Endometrial microvascular endothelial cells (primary cell): ENCODE results near the gene TJP3. TPM values are rescaled to one million over a fixed set of nuclear protein-coding genes. Genes with fewer than 3 reads are reported as not detected.
"Not testable (repeated sequence)": the region's sequence is repeated elsewhere in the genome, so short reads cannot be mapped to it uniquely, and the experiment has no call there.

ENCODE experiments used
- in situ Hi-C: cut with HindIII; loops from 2 replicates; pipeline ENCODE4 v1.10.0; 2017; ENCODE audit warnings: low sequenced_read_pairs, low pct_unique_long_range_greater_than_20kb; ENCODE audit errors: inconsistent ontology term
- total RNA-seq: library from RNA; depleted of rRNA; stranded (reverse); fragments of >200 nt; gene quantifications from one replicate; pipeline ENCODE4 v1.2.3, GENCODE V29; 2015; ENCODE audit errors: inconsistent ontology term

Gene TJP3, protein sequence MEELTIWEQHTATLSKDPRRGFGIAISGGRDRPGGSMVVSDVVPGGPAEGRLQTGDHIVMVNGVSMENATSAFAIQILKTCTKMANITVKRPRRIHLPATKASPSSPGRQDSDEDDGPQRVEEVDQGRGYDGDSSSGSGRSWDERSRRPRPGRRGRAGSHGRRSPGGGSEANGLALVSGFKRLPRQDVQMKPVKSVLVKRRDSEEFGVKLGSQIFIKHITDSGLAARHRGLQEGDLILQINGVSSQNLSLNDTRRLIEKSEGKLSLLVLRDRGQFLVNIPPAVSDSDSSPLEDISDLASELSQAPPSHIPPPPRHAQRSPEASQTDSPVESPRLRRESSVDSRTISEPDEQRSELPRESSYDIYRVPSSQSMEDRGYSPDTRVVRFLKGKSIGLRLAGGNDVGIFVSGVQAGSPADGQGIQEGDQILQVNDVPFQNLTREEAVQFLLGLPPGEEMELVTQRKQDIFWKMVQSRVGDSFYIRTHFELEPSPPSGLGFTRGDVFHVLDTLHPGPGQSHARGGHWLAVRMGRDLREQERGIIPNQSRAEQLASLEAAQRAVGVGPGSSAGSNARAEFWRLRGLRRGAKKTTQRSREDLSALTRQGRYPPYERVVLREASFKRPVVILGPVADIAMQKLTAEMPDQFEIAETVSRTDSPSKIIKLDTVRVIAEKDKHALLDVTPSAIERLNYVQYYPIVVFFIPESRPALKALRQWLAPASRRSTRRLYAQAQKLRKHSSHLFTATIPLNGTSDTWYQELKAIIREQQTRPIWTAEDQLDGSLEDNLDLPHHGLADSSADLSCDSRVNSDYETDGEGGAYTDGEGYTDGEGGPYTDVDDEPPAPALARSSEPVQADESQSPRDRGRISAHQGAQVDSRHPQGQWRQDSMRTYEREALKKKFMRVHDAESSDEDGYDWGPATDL
- not detected for total RNA-seq

DNA sequence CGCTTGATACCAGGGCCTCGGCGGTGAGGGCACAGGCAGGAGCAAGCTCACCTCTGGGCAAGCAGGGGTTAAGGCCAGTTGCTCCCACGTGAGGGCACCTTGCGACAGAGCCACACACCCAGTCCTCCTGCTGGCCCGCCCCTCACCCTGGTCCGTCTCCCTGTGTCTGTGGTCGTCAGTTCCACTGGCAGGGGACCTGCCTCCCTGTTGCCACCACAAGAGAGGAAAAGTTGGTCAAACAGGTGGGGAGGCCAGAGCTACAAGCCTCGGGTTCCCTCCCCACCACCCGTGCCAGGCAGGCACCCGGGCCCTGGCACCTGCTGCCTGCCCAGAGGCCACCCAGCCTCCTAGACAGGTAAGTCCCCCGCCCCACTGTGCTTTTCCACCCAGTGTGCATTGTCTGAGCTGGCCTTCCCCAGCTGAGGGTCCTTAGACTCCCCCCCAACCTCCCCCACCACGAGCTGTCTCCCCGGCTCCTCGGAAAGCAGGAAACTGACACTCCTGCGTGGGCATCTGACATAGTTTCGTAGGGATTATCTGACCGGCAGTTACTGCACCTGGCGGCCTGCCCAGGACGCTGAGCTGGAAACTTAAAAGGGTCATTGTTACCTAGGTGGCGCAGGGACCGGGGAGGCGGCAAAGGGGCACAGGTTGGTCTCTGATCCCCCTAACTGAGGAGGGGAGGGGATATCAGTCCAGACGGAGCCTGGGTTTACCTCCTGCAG is at the start of gene TJP3:
TSS of gene TJP3 (plus strand) at position 178 of the 725 bp plus-strand sequence. CDS start 20,049 bp downstream, outside the sequence.
- in situ Hi-C loops = no loop called here

DNA sequence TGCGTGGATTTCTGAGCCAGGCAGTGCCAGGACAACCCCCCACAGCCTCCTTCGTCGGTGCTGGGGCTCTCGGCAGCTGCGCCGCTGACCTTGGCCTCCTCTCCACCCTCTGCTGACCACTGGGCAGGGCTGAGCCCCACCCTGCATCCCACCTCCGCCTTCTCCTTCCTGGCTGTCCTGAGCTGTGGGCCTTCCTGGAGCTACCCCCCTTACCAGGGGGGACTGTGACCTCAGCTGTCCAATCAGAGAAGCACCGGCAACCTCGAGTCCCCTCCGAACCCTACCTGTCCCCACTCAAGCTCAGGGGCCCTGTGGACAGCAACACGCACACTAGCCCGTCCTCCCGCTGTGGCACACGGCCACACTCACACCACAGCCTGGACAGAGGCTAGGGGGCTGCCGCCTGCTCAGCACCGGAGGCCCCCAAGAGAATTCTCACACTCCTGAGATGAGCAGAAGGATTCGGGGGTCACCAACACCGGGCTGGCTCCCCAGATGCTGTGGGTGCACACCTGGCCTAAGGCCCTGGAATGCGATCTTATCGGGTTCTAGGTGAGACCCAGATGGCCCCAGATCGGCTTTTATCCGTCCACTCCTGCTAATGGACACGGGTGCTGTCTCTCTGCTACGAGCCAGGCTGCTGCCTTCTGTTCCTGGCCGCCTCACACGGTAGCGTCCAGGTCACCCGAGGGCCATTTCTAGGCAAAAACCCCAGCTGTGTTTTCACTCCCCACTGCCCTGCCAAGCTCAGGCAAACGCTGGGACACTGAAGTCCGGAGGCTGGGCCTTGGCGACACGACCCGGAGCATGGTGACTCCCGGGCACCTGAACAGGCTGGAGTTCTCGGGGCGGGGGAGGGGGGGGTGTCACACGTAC is 49.1 kb upstream of the TJP3 start:
- in situ Hi-C loops = no loop called here

DNA sequence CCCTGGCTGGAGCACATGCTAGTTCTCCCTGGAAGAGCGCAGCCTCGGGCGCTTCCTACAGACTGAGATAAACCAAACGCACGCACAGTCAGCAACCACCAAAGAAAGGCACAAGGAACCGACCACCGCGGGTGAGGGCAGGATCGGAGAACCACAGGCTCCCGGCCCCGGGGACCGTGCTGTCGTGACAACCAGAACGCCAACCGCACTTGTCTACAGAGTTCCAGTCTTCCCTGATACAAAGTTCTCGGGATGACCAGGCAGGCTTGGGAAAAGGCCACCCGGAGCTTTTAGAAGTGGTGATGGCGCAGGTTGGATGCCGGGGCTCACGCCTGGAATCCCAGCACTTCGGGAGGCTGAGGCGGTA is 48.5 kb upstream of the TJP3 start:
- in situ Hi-C loops = no loop called here

DNA sequence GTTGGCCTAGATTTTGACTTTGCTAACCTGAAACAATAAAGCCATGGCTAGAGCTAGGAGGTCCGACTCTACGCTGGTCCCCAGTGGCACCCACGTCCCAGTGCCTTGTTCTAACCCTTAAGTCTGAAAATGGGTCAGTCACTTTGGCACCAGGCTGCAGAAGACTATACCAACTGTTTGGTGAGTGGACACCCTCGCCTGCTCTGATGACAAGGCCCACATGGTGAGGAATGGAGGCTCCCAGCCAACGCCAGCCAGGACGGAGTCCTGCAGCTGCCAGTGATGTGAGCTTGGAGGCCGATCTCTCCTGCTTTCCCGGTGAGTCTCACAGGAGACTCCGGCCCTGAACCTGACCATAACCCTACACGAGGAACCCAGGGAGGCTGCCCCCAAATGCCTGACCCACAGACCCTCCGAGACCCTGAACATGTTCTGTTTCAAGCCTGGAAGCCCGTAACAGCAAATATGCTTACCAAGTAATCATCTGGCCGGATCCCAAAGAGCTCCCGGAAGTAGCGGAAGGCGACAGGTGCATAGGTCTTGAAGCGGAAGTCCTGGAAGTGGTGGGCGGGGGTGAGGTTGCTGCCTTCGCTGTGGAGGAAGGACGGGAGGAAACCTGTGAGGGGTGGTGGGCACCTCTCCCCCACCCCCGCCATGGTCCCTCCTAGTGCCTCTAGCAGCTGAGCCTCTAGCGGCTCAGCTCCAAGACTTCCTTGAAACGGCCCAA is 47.5 kb upstream of the TJP3 start:
- in situ Hi-C loops = no loop called here

DNA sequence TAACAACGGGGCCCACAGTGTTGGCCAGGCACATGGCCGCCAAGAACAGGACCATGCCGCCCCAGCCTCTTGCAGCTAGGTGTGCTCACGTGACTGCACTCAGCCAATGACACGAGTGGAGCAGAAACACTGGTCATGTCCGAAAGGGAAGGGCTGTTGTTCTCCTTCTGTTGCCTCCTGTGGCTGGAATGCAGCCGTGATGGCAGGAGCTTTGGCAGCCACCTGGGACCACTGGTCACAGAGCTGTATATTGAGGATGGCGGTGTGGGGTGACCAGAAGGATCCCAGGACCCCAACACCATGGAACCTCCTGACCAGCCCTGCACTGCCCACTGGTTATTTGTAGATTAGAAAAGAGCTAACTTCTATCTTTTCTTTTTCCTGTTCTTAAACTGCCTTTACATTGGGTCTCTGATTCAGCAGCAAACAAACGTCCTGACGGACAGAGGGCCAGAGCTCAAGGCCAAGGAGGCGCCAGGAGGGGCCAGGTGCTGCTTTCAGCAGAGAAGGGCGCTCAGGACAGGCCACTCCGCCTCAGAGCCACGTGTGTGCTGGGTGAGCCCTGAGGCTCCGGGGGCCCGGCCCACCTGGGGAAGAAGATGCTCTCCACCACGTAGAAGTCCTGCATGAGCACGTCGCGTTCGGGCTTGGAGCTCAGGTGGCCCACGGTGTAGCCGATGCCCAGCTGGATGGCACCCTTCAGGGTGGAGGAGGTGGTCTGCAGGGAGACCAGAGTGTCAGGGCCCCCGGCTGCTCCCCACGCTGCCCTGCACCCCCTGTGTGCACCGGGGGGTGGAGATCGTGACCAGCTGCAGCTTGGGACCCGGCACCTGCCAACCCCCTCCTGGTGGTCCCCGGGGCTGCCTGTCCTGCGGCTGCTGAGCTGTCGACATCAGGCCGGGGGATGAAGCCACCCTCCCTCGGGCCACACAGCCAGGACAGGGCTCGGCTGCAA is 46.6 kb upstream of the TJP3 start:
- in situ Hi-C loops = no loop called here

DNA sequence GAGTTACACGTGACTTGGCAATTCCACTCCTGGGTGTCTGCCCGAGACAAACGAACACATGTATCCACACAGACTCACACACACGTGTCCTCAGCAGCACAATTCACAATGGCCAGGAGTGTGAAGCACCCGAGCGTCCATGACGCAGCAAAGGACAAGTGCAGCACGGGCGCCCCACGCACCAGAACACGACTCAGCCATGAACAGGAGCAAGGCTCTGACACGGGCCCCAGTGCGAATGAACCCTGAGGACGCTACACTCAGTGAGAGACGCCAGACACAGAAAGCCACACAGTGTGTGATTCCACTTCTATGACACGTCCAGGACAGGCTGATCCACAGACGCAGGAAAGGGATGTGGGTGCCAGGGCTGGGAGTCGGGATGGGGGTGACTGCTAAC is 44.3 kb upstream of the TJP3 start:
- in situ Hi-C loops = no loop called here

DNA sequence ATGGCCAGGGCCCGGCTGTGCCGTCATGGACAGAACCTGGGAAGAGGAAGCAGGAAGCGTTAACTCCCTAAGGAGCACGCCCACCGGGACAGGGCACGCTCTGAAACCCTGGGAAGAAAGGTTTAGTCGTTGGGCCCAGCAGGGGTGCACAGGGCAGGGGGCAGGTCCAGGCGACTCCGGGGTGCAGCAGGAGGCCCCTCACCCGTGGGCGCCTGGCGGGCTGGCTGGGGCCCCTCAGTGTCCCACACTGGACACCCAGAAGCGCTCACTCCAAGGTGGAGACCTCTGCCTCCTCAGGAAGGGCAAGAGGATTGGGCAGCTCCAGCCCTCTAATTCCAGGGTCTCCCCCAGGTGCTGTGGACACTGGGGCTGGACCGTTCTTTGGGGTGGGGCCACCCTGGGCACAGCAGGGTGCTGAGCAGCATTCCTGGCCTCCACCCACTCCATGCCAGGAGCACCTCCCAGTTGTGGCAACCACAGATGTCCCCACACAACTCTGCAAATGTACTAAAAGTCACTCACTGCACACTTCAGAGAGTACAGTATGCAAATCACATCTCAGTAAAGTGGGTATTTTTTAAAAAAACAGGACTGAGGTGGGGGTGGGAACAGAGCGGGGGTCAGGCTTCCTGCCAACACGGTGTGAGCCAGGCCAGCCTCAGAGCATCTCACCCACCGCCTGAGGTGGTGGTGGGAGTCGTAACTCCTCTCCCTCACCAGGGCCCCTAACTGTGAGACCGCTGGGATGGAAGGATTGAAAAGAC is 43.1 kb upstream of the TJP3 start:
- in situ Hi-C loops = no loop called here

DNA sequence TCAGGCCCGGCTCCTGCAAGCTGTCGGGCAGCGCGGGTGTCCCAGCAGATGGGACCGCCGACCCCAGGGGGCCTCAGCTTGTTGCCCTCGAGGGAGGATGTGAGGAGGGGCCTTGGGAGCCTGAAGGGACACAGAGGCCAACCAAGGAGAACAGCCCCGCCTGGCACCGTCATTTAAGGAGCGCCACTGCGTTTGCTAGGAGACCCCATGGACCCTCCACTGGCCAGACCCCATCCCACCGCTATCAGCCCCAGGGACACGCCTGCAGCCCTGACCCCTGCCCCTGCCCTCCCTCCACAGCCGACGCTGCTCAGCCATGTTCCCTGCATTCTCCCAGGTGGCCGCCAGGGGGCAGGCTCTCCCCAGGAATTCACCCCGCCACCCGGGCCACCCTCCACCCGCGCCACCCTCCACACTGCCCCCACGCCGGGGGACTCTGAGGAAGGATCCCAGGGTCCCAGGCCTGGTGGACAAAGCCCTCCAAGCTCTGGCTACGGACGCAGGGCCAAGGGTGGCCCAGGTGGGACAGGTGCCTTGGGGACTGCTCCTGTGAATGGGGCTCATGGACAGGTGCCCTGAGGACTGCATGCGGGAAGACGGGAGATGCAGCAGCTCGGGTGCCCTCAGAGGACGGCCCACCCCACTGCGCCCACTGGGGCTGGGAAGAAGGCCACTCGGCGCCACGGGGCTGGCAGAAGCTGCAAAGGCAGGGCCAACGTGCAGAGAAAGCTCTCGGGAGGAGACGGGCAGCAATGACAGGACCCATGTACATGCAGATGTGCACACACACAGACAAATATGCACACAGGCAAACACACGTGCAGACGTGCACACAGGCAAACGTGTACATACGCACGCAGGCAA is 42.3 kb upstream of the TJP3 start:
- in situ Hi-C loops = no loop called here

DNA sequence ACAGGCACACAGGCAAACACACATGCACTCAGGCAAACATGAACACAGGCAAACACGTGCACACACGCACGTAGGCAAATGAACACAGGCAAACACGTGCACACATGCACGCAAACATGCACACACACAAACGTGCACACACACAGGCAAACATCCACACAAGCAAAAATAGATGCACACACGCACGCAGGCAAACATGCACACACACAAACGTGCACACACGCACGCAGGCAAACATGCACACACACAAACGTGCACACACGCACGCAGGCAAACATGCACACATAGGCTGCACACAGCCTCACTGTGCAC is 41.7 kb upstream of the TJP3 start:
- in situ Hi-C loops = not testable (repeated sequence)

DNA sequence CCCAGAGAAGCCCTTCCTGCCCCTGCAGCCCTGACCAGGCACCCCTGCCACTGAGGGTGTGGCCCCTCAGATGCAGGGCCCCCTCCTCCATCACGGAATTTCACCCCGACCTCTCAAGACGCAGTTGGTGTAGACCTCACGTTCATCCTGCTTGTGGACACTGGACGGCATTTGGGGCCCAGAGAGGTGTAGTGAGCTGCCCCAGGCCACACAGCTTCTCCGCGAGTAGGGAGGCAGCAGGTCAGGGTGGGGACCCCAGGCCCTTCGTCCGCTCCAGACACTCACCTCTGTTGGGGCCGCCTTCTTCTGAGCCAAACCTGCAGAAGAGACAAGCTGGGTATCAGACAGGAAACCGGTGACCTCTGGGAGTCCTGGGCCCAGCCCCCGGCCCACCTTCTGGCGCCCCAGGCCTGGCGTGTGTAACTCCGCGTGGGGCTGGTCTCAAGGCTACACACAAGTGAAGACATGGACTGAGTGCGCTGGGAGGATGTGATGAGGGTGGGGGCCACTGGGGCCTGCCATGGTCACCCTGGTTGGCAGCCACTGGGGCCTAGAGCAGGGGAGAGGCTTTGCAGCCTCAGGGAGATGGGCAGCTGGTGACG is 41.0 kb upstream of the TJP3 start:
- in situ Hi-C loops = no loop called here

DNA sequence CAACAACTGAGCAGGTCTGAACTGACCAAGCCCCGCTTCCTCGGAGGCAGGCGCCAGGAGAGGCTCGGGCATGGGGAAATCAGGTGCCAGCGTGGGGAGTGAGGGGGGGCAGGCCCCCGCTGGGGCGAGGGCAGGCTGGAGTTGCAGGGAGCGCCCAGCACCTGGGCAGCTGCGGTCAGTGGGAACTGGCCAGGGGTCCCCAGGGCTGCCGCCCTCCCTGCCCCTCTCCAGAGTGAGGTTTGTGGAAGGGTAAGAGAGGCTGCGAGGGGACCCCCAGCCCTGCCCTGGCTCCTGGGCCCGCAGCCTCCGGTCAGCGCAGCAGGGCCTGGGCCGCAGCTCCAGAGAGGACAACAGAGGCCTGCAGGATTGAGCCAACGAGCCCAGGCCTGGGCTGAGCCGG is 40.4 kb upstream of the TJP3 start:
- in situ Hi-C loops = no loop called here

DNA sequence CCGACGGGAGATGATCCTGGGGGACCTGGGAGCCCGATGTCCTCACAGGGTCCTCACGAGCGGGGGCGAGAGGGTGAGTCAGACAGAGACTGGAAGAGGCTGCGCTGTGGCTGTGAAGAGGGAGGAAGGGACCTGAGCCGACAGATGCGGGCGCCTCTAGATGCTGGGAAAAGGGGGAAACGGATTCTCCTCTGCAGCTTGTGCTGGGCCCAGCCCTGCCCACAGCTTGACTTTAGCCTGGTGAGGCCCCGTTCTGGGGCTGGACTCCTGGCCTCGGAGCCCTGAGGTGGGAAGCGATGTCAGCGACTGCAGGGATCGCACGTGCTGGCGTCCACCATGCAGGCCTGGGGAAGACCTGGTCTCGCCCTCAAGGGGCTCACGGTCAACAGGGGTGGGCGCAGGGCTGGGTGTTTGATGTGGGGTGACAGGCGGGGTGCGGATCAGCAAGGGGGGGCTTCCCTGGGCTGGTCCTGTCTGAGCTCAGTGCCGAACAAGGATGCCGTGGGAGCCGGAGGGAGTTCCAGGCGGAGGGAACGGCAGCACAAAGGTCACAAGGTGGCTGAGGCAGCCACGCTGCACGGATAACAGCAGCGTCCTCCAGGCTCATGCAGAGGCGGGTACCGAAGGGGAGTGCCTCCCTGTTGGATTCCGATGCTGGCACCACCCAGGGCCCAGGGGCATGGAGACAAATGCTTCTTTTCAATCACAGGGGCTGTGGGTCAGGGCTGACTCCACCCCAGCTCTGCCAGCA is 39.7 kb upstream of the TJP3 start:
- in situ Hi-C loops = no loop called here

DNA sequence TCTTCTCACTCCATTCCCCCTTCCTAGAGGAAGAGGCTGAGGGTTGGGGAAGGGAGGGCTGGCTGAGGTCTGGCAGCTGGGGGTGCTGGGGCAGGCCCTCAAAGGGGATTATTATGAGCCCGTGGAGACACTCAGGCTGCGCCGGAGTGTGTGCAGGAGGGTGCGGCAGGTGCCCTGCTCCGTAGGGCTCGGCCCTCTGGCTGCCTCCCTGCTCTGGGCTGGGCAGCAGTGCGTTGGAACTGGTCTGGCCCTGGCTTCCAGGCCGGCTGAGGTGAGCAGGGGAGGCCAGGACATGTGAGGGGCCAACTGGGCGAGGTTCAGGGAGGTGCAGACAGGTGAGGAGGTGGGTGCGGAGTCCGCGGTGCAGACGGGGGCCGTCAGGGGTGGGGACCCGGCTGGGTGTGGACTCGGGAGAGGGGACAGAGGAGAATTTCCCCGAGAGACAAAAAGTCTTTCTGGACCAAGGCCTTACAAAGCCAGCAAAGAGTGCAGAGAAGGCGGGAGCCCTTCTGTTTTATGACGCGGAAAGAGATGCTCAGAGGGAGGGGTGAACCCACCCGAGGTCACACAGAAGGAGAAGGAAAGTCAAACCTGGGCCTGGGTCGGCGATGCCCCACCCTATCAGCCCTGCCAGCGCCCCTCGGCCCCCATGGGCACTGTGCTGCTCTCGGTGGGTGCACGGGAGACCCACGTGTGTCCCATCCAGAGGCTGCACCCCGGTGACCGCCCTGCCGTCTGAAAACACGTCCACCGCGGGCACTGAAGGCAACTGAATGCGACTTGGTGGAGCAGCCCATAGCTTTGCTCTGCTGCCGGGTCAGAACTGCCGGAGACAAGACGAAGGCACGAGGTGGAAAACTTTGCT is 38.9 kb upstream of the TJP3 start:
- in situ Hi-C loops = no loop called here
